ENCODE data around the gene HSCB. TPM values are rescaled to one million over a fixed set of nuclear protein-coding genes. Genes with fewer than 3 reads are reported as not detected.

Gene HSCB
- polyA plus RNA-seq, 1 donor from 2014 or later, result 22.4 TPM

GRCh38 chr22:28741200-28741784 lies 547 bp upstream of the HSCB start:
- Histone ChIP-seq H3K4me3 (ENCODE audit: low read length) (peak overlapping the region; percentile 84), H3K36me3 (ENCODE audit: insufficient read depth, low read length) (no peaks in the 10 kb centered on the region), H4K20me1 (ENCODE audit: insufficient read depth) (no peaks in the 10 kb centered on the region), H3F3A (ENCODE audit: insufficient read depth, low read length, poor library complexity, severe bottlenecking) (no peaks in the 10 kb centered on the region), H3K27me3 (ENCODE audit: insufficient read depth, low read depth, low read length) (no peaks in the 10 kb centered on the region), H3K79me2 (replicated peaks; ENCODE audit: insufficient read depth, low read length) (no peaks in the 10 kb centered on the region), H3K27ac (ENCODE audit: low read length) (no peak overlapping the region), H2AFZ (ENCODE audit: low read depth, low read length) (no peak overlapping the region), H3K9me3 (ENCODE audit: low read length) (no peaks in the 10 kb centered on the region), H3K9ac (ENCODE audit: low read length) (no peak overlapping the region), H3K4me2 (ENCODE audit: low read length) (peak overlapping the region; percentile 36), H3K9me2 (ENCODE audit: insufficient read depth, low read length) (no peaks in the 10 kb centered on the region)
- no peak for TF ChIP-seq EP300 (conservative IDR thresholded peaks at IDR 0.05; ENCODE audit: poor library complexity, severe bottlenecking)
- TF ChIP-seq, protein P1, sequence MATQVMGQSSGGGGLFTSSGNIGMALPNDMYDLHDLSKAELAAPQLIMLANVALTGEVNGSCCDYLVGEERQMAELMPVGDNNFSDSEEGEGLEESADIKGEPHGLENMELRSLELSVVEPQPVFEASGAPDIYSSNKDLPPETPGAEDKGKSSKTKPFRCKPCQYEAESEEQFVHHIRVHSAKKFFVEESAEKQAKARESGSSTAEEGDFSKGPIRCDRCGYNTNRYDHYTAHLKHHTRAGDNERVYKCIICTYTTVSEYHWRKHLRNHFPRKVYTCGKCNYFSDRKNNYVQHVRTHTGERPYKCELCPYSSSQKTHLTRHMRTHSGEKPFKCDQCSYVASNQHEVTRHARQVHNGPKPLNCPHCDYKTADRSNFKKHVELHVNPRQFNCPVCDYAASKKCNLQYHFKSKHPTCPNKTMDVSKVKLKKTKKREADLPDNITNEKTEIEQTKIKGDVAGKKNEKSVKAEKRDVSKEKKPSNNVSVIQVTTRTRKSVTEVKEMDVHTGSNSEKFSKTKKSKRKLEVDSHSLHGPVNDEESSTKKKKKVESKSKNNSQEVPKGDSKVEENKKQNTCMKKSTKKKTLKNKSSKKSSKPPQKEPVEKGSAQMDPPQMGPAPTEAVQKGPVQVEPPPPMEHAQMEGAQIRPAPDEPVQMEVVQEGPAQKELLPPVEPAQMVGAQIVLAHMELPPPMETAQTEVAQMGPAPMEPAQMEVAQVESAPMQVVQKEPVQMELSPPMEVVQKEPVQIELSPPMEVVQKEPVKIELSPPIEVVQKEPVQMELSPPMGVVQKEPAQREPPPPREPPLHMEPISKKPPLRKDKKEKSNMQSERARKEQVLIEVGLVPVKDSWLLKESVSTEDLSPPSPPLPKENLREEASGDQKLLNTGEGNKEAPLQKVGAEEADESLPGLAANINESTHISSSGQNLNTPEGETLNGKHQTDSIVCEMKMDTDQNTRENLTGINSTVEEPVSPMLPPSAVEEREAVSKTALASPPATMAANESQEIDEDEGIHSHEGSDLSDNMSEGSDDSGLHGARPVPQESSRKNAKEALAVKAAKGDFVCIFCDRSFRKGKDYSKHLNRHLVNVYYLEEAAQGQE (IDR thresholded peaks at IDR 0.05; ENCODE audit: borderline replicate concordance), result no peak
- no peak for TF ChIP-seq RAD21 (conservative IDR thresholded peaks at IDR 0.05)
- TF ChIP-seq MXI1 (conservative IDR thresholded peaks at IDR 0.05; ENCODE audit: poor library complexity, severe bottlenecking), result no peak

- Histone ChIP-seq H3K4me3 (ENCODE audit: low read length) (peak overlapping the region; percentile 84), H3K4me2 (ENCODE audit: low read length) (peak overlapping the region; percentile 77), H3K9me2 (ENCODE audit: insufficient read depth, low read length) (no peaks in the 10 kb centered on the region), H4K20me1 (ENCODE audit: insufficient read depth) (no peaks in the 10 kb centered on the region), H3F3A (ENCODE audit: insufficient read depth, low read length, poor library complexity, severe bottlenecking) (no peaks in the 10 kb centered on the region), H3K36me3 (ENCODE audit: insufficient read depth, low read length) (no peaks in the 10 kb centered on the region), H3K9me3 (ENCODE audit: low read length) (no peaks in the 10 kb centered on the region), H2AFZ (ENCODE audit: low read depth, low read length) (peak overlapping the region; percentile 95), H3K27me3 (ENCODE audit: insufficient read depth, low read depth, low read length) (no peaks in the 10 kb centered on the region), H3K79me2 (replicated peaks; ENCODE audit: insufficient read depth, low read length) (no peaks in the 10 kb centered on the region), H3K27ac (ENCODE audit: low read length) (peak overlapping the region; percentile 81), H3K9ac (ENCODE audit: low read length) (peak overlapping the region; percentile 82)
- TF ChIP-seq, protein P1 (IDR thresholded peaks at IDR 0.05; ENCODE audit: borderline replicate concordance), result no peak
- TF ChIP-seq RAD21 (conservative IDR thresholded peaks at IDR 0.05) (no peak), POLR2AphosphoS5 (IDR thresholded peaks at IDR 0.05) (no peak), EZH2 (IDR thresholded peaks at IDR 0.05; ENCODE audit: borderline replicate concordance, insufficient read depth, low read length, poor library complexity, severe bottlenecking) (no peak), EP300 (conservative IDR thresholded peaks at IDR 0.05; ENCODE audit: poor library complexity, severe bottlenecking) (no peak), TAF1 (IDR thresholded peaks at IDR 0.05; ENCODE audit: low read depth) (no peak), SMC3 (conservative IDR thresholded peaks at IDR 0.05; ENCODE audit: poor library complexity) (no peak), CTCF (IDR thresholded peaks at IDR 0.05; ENCODE audit: poor library complexity, severe bottlenecking) (no peak), MXI1 (conservative IDR thresholded peaks at IDR 0.05; ENCODE audit: poor library complexity, severe bottlenecking) (no peak)
These were observed 723 bp downstream of the HSCB start for GRCh38 chr22:28742562-28742962.

All from neural cell (in vitro differentiated cells).